Fibroblast of the conjunctiva (primary cell): ENCODE results near the gene WEE1.
"Not testable (repeated sequence)": the region's sequence is repeated elsewhere in the genome, so short reads cannot be mapped to it uniquely, and the experiment has no call there.

Experiments used
- DNase-seq: peaks from one replicate; pipeline ENCODE4 v3.0.0-alpha.2; 2010; ENCODE audit warnings: low read depth

WEE1 gene

DNA sequence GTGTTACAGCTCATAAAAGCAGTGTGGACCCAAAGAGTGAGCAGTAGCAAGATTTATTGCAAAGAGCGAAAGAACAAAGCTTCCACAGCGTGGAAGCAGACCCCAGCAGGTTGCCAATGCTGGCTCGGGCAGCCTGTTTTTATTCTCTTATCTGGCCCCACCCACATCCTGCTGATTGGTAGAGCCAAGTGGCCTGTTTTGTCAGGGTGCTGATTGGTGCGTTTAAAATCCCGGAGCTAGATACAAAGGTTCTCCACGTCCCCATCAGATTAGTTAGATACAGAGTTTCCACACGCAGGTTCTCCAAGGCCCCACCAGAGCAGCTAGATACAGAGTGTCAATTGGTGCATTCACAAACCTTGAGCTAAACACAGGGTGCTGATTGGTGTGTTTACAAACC is 48.9 kb downstream of the WEE1 start:
- DNase-seq = not testable (repeated sequence)

DNA sequence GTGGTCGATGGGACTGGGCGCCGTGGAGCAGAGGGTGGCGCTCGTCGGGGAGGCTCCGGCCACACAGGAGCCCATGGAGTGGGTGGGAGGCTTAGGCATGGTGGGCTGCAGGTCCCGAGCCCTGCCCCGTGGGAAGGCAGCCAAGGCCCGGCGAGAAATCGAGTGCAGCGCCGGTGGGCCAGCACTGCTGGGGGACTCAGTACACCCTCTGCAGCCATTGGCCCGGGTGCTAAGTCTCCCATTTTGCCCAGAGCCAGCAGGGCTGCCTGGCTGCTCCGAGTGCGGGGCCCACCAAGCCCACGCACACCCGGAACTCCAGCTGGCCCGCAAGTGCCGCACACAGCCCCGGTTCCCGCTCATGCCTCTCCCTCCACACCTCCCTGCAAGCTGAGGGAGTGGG is 49.6 kb downstream of the WEE1 start:
- not testable (repeated sequence) for DNase-seq

DNA sequence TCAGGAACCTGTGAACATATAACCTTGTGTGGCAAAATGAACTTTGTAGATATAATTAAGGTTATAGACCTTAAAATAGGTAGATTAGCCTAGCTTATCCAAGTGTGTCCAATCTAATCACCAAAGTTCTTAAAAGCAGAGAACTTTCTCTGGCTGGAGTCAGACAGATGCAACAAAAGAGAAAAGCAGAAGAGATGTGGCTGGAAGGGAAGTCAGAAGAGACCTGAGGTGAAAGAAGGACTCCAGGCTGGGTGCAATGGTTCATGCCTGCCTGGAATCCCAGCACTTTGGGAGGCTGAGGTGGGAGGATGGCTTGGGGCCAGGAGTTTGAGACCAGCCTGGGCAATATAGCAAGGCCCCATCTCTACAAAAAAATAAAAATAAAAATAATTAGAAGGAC is 51.0 kb downstream of the WEE1 start:
- DNase-seq = no peak

DNA sequence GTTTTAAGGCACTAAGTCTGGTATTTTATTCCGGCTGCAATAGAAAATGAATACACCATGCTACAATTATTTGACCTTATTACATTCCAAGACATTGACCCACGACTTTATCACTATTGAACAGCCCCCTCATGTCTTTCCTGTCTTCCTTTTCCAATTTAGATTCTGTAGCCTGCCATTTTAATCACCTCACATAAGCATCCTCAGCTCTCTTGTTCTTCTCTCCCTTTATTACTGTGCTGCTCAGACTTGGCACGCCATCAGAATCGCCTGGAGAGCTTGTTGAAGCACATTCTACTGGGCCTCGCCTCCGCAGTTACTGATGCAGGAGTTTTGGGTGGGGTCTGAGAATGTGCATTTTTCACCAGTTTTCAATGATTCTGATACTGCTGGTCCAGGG is 51.7 kb downstream of the WEE1 start:
- no peak for DNase-seq

DNA sequence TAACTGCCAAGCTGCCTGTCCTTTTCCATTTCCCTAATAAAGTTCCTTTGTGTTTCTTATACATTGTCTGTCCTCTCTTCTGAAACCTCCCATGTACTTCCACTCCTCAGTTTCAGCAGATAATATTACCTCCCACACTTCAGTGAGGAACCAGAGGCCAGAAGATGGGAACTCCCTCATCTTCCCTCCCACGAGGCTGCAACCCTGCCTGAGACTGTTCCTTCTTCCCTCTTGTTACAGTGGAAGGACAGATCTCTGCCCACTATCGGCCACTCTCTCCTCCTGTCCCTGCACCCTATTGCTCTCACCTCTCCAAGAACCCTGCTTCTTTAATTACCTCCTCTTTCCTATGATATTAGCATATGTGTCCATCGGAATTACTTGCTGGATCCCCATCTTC is 52.3 kb downstream of the WEE1 start:
- DNase-seq = no peak

DNA sequence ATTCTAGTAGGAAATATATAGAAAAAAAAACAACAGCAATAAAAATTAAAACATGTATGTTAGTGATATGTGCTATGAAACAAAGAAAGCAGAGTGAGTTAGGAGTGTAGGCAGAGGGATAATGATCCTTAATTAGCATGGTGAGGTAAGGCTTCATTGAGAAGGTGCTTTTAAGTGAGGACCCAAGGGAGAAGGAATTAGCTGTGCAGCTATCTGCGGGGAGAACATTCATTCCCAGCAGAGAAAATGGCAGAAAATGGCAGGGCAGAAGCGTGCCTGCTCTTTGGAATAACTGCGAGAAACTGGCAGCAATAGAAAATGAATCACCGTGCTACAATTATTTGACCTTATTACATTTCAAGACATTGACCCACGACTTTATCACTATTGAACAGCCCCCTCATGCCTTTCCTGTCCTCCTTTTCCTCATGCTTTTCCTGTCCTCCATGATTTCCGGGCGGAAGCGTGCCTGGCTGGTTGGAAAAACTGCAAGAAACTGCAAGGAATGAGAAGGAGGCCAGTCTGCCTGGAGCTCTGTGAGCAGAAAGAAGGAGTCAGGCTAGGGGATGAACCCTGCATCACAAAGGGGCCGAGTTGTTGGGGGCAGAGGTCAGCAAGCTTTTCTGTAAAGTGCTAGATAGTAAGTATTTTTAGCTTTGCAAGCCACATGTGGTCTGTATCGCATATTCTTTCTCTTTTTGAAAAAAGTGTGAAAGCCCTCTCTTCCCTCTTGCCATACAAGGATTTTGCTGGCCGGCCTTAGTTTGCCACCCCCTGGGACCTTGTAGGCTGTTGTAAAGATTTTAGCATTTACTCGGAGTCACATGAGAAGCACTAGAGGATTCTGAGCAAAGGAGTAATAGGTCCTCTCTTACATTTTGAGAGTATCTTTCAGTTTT is 53.3 kb downstream of the WEE1 start:
- DNase-seq = no peak

DNA sequence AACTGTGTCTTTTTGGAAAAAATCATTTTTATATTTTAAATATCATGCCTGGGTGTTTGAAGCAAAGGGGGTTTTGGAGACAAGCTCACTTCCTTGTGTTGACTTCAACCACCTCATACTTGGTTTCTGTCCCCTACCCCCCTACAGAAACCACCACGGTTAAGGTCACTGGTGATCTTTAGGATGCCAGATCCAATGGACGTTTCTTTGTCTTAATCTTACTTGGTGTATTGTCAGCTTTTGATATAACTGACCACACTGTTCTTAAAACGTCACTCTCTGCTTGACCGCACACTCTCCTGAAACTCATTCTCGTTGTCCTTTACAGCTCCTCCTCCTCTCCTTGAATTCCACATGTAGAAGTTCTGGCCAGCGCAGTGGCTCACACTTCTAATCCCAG is 55.6 kb downstream of the WEE1 start:
- no peak for DNase-seq

DNA sequence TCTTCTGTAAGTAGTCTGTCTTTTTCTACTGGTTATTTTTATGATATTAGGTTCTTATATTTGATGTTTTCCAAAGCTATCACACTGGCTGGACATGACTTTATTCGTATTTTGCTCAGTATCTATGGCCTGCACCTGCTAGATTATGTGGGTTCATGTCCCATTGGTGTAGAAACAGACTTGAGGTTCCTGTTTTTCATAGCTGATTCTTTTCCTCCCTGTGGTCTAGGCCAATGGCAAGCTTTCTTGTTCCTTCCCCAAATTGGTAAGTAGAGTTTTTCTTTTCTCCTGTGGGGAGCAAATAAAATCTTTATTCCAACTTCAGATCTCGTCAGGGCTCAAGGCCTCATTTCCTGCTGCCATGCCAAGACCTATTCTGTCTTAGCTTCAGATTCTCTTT is 60.2 kb downstream of the WEE1 start:
- no peak for DNase-seq

DNA sequence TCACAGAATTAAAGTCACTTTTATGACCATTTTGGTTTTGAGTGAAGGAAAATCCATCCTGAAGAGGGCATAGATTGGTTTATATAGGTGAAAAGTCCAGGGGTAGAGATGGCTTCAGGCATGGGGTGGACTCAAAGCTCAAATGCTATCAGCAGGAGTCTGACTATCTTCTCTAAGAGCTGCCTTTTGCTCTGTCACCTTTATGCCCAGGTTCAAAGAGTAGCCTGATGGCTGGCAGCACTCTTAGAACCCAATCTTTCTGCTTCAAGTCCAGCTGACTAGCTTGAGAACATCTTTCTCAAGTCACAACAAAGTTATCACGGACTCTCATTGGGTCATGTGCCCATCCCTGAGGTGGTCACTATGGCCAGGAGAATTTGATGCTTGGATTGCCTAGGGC is 63.2 kb downstream of the WEE1 start:
- DNase-seq = no peak

DNA sequence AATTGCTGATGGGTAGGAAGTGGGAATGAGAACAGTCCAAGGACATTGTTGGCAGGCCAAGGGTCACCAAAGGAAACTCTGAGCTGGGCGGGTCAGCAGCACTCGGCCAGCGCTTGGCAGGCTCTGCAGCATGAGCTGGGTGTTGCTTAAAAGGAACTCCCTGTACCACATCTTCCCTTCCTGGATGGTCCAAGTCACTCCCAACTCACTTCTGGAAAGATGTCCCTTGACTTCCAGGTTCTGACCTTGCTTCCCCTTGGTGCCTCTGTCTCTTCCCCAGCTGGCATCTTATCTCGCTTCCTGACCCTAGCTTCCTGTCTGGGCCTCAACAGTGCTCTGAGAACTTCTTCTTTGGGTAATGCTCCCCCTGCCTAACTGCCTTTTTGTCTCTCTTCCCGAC is 65.6 kb downstream of the WEE1 start:
- DNase-seq = no peak
